Hepatocyte (in vitro differentiated cells): ENCODE measurements around the gene UGT1A6.

ENCODE experiments used
- CTCF ChIP-seq: fragments of 200-600 bp; sonication (generic); IDR thresholded peaks from 2 replicates; pipeline ENCODE4 v1.5.1; 2016; ENCODE audit warnings: antibody characterized with exemption, mild to moderate bottlenecking; ENCODE audit not compliant: poor library complexity
- EZH2phosphoT487 ChIP-seq: fragments of 200-600 bp; sonication (generic); IDR thresholded peaks from one replicate; pipeline ENCODE4 v1.6.1; 2018; ENCODE audit warnings: antibody characterized with exemption, mild to moderate bottlenecking, low read depth, moderate library complexity; ENCODE audit not compliant: unreplicated experiment, severe bottlenecking

- no peak for TF ChIP-seq CTCF
- TF ChIP-seq EZH2phosphoT487, result no peak
These were observed 34.1 kb upstream of the UGT1A6 start for GRCh38 chr2:233658610-233659009.
